ENCODE measurements around the gene ZNF577.

ZNF577 gene

DNA sequence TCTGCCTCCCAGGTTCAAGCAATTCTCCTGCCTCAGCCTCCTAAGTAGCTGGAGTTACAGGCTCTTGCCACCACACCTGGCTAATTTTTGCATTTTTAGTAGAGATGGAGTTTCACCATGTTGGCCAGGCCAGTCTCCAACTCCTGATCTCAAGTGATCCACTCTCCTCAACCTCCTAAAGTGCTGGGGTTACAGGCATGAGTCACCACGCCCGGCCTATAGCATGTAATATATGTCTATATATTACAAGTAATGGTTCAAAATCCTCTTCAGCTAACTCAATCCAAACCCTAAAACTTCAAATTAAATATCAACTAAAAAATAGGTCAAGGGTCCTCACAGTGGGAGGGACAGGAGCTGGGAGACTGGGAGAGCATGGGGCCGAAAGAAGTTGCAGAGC lies 64.8 kb downstream of the ZNF577 start:
- no peak for TF ChIP-seq FOXP2 (optimal IDR thresholded peaks at IDR 0.05; ENCODE audit: borderline replicate concordance, extremely low read depth, extremely low read length, insufficient read depth)
- TF ChIP-seq SIN3A (IDR thresholded peaks at IDR 0.05; ENCODE audit: borderline replicate concordance, insufficient read depth, low read length) = no peak
- TF ChIP-seq TAF1 (IDR thresholded peaks at IDR 0.05; ENCODE audit: borderline replicate concordance, insufficient read depth, low read length) = no peak
- TF ChIP-seq POLR2AphosphoS5 (IDR thresholded peaks at IDR 0.05; ENCODE audit: low read depth, low read length) = no peak
- TF ChIP-seq, protein P1, sequence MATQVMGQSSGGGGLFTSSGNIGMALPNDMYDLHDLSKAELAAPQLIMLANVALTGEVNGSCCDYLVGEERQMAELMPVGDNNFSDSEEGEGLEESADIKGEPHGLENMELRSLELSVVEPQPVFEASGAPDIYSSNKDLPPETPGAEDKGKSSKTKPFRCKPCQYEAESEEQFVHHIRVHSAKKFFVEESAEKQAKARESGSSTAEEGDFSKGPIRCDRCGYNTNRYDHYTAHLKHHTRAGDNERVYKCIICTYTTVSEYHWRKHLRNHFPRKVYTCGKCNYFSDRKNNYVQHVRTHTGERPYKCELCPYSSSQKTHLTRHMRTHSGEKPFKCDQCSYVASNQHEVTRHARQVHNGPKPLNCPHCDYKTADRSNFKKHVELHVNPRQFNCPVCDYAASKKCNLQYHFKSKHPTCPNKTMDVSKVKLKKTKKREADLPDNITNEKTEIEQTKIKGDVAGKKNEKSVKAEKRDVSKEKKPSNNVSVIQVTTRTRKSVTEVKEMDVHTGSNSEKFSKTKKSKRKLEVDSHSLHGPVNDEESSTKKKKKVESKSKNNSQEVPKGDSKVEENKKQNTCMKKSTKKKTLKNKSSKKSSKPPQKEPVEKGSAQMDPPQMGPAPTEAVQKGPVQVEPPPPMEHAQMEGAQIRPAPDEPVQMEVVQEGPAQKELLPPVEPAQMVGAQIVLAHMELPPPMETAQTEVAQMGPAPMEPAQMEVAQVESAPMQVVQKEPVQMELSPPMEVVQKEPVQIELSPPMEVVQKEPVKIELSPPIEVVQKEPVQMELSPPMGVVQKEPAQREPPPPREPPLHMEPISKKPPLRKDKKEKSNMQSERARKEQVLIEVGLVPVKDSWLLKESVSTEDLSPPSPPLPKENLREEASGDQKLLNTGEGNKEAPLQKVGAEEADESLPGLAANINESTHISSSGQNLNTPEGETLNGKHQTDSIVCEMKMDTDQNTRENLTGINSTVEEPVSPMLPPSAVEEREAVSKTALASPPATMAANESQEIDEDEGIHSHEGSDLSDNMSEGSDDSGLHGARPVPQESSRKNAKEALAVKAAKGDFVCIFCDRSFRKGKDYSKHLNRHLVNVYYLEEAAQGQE (IDR thresholded peaks at IDR 0.05; ENCODE audit: insufficient read depth in 1 of 2, low read depth in 2 of 2, low read length in 2 of 2) = no peak

DNA sequence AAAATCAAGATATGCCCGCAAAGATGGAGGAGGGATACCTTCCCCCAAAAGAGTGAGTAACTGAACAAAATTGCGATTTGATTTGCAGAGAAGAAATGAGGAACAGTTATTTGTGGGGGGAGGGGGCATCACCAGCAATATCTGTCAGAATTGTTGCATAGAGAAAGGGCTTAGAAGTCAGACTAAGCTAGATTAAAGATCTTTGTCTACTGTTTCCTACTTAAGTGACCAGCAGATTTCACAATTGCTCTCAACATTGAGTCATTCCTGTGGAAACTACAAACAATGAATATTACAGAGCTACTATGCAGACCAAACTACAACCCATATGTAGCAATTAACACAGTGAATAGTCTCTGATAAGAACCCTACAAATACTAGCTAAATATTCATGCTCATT lies 65.4 kb downstream of the ZNF577 start:
- TF ChIP-seq TAF1 (IDR thresholded peaks at IDR 0.05; ENCODE audit: borderline replicate concordance, insufficient read depth, low read length) (no peak), POLR2AphosphoS5 (IDR thresholded peaks at IDR 0.05; ENCODE audit: low read depth, low read length) (no peak), FOXP2 (optimal IDR thresholded peaks at IDR 0.05; ENCODE audit: borderline replicate concordance, extremely low read depth, extremely low read length, insufficient read depth) (no peak), SIN3A (IDR thresholded peaks at IDR 0.05; ENCODE audit: borderline replicate concordance, insufficient read depth, low read length) (no peak)
- TF ChIP-seq, protein P1 (IDR thresholded peaks at IDR 0.05; ENCODE audit: insufficient read depth in 1 of 2, low read depth in 2 of 2, low read length in 2 of 2) = no peak

DNA sequence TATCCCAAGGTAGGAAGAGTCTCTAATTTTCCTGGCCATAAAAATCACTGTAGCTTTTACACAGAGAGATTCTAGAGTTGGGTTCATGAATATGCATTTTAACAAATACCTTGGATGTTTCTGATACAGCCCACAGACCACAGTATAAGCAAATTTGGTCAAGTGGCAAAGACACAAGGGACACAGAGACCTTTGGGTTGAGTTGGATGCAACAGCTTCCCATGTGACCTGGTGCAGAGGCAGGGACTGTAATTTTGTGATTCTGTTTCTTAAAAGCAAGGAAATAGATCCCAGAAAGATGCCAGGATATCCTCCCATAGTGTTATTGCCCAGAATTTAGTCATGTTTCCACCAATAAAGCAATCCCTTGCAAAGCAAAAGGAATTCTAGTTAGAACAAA lies 65.8 kb downstream of the ZNF577 start:
- no peak for TF ChIP-seq FOXP2 (optimal IDR thresholded peaks at IDR 0.05; ENCODE audit: borderline replicate concordance, extremely low read depth, extremely low read length, insufficient read depth)
- TF ChIP-seq TAF1 (IDR thresholded peaks at IDR 0.05; ENCODE audit: borderline replicate concordance, insufficient read depth, low read length) = no peak
- TF ChIP-seq POLR2AphosphoS5 (IDR thresholded peaks at IDR 0.05; ENCODE audit: low read depth, low read length) = no peak

DNA sequence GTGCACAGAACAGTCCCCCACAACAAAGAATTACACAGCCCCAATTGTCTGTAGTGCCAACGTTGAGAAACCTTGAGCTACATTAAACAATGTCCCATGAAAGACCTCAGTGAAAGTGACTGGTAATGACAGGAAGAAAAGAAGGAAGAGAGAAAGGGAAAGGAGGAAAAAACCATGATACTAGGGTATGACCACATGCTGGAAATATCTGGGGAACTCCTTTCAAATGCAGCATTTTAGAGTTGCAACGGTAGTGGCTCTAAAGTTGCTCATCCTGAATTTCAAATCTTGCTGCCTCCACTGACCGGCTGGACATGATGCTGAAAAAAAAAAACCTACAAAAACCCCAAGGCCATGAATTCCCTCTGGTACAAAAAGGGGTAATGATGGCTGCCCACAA lies 66.3 kb downstream of the ZNF577 start:
- no peak for TF ChIP-seq TAF1 (IDR thresholded peaks at IDR 0.05; ENCODE audit: borderline replicate concordance, insufficient read depth, low read length)
- no peak for TF ChIP-seq SIN3A (IDR thresholded peaks at IDR 0.05; ENCODE audit: borderline replicate concordance, insufficient read depth, low read length)
- TF ChIP-seq POLR2AphosphoS5 (IDR thresholded peaks at IDR 0.05; ENCODE audit: low read depth, low read length) = no peak
- TF ChIP-seq FOXP2 (optimal IDR thresholded peaks at IDR 0.05; ENCODE audit: borderline replicate concordance, extremely low read depth, extremely low read length, insufficient read depth) = no peak
- TF ChIP-seq, protein P1 (IDR thresholded peaks at IDR 0.05; ENCODE audit: insufficient read depth in 1 of 2, low read depth in 2 of 2, low read length in 2 of 2) = no peak
